Epidermal melanocyte (primary cell): ENCODE measurements around the gene NOTCH4.

ENCODE experiments used
- DNase-seq: peaks from one replicate; pipeline ENCODE4 v3.0.0; 2011; ENCODE audit warnings: low spot score; ENCODE audit not compliant: insufficient read length

Gene NOTCH4

GRCh38 chr6:32182555-32182981 lies 41.3 kb downstream of the NOTCH4 start:
- DNase-seq = no peak

- no peak for DNase-seq
Measured at GRCh38 chr6:32181915-32182529, 41.8 kb downstream of the NOTCH4 start.

DNA sequence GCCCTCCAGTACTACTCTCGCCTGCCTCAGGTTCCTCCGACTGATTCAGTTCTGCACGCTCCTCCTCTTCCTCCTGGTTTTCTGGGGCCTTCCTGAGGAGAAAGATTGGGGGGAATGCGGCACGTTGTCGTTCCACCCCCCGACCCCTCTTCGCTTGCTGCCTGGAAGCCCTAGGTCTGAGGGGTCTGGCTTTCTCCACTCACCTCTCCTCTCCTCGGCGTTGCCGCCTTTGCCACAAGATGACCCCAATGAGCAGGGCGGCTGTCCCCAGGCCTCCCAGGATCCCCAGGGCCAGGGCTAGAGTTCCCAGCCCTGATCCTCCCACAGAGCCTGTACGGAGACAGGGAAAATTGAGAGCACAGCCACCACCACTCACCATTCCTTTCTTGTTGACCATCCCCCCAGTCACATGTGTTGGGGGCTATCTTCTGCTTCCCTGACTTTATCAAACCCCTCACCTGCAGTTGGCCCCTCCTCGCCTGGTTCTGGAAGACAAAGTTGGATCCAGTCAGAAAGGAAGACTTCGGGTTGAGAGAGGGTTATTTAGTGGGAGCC lies 42.6 kb downstream of the NOTCH4 start:
- DNase-seq = no peak

- DNase-seq = no peak
Measured at GRCh38 chr6:32179766-32180405, 44.0 kb downstream of the NOTCH4 start.

DNA sequence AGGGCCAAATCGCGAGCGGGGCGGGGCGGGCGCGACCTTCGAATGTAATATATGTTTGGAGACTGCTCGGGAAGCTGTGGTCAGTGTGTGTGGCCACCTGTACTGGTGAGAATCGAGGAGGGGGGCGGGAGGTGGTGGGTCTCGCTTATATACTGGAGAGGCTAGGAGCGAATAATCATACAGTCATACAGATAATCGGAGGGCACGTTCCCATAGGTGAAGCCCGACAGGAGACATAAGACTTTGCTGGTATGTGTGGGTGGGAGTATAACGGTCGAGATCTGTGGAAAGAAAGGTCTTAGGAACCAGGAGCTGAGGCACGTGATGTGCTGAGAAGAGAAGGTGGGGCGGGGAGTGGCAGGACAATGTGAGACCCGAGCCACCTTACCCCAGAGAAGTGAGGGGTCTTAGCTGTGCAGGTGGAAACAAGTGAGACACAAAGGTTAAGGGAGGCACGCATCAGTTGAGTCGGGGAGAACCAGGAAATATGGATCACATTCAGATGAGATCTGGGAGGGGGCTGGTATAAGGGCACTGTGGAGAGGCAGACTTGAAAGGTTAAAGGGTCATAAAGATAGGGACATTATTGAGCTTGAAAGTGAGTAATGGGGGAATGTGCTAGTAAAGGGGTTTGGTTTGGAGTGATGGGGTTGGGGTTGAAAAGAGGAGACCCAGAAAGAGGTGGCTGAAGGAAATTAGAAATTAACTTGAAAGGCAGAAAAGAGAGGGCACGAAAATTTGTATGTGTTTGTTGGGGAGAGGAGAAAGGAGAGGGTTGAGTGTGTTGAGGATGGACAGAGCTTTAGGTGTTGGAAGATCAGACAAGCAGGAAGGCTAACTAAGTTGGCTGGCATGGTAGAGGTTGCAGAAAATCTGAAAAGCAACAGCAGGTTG lies 45.1 kb downstream of the NOTCH4 start:
- DNase-seq = no peak

- DNase-seq = peak; percentile 98
Measured at GRCh38 chr6:32177788-32178546, 45.9 kb downstream of the NOTCH4 start, which contains the start of gene RNF5. Gene RNF5, plus strand, starts transcription at chr6:32178405. Its CDS starts 107 bp downstream, at chr6:32178512.

GRCh38 chr6:32177183-32177787 lies 46.6 kb downstream of the NOTCH4 start:
- DNase-seq = no peak

DNA sequence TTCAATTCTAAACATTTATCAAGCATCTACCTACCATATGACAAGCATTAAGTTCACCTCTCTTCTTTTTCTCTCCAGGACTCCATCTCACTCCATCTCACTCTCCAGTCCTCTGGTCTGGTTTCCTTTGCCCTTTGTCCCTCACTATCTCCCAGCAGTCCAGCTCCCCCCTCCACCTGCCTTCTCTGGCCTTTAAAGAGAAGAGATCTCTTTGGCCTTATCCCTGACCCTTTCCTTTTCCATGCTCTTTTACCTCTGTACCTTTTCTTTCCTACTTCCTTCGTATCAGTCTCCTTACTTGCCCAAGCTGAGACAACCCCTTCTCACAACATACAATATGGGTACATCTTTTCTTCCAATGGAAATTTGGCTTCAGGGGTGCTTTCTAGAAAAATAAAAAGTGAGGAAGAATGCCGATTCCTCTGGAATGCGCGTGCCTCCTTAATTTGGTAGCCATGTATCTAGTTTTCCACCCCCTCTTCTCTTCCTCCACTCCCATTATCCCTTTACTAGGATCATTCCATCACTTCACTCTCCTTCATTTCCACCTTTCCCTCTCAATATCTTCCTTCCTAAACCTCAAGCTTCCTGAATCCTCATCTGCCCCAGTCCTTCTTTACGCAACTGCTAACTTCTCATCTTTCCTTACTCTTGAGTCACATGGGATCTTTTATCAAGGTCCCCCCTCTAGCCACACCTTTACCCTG lies 47.2 kb downstream of the NOTCH4 start:
- DNase-seq = no peak

GRCh38 chr6:32175711-32176475 lies 48.0 kb downstream of the NOTCH4 start, which contains the start of gene AGPAT1:
Gene AGPAT1, minus strand, starts transcription at chr6:32176084. Its CDS starts 4,588 bp downstream, at chr6:32171496.
- DNase-seq = peak; percentile 98

DNA sequence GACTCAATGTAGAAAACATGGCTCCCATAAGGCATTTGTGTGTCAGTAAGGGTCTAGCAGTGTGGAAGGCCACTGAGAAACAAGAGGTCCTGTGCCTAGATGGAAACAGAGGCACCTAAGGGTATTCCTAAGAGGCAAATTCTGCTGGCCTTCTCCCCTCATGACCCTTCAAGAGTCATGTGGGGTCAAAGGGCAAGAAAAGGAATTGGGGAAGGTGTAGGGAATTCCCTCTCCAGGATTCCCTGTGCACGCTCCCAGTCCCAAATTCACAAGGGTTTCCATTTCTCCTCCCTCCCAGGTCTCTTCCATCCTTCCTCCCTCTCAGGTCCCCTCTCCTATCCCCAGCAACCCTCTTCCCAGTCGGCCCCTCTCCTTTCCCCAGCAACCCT lies 48.6 kb downstream of the NOTCH4 start:
- DNase-seq = no peak

DNA sequence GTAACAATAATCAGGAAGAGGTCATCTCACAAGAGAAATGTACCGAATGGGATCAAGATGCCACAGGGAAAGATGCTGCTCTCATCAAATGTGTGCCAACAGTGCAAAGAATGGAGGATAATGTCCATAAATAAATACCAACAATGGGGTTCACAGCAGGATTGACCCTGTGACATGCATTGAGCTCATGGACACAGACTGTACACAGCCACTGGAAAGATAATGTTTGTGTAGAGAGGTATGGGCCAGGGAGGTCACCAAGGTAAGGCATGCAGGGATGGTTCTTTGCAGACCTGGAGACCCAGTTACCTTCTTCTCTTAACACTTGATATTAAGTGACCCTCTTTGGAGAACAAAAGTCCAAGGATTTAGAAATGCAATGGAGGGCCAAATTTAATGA lies 49.5 kb downstream of the NOTCH4 start:
- DNase-seq = no peak

DNA sequence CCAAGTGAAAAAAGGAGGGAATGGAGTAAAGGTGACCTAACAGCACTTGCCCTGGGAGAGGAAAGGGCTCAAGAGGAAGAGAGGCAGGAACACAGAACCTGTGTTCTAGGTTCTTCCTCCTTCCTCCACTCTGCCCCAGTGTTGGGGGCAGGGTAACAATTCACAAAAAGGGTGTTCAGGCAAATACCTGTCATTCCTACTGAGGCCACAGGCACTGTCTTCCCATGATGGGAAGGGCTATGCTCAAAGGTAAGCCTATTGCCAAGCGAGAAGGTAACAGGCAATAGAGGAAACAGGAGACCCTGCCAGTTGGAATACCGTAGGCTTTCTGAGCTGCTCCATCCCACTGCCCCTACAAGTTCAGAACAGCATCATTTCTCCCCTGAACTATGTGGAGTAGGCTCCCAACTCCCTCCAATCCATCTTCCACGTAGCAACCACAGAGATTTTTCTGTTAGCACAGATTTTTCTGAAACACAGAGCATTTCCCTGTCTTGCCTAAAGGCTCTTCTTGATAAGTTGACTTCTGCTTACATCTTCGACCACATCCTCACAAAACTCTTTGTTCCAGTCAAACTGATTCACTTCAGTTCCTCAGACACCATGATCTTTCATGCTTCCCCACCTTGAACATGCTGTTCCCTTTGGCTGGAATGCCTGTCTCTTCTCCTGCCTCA lies 50.7 kb downstream of the NOTCH4 start:
- DNase-seq = no peak

DNA sequence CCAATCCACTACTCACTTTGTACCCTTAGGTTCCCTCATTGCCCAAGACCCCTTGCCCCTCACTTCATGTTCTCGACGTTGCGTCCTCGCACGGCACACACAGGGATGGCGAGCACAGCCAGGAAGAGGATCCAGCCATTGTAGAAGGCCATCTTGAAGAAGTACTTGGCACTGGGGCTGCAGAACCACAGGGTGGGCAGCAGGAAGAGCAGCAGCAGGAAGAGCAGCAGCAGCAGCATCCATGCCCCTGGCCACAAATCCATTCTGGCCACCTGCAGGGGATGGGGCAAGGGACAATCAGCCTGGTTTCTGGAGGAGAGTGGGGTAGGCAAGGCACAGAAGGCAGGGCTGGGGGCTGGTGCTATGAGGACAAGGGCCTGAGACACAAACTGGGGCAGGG lies 52.6 kb downstream of the NOTCH4 start:
- no peak for DNase-seq

GRCh38 chr6:32170294-32170693 lies 53.6 kb downstream of the NOTCH4 start:
- no peak for DNase-seq

GRCh38 chr6:32168807-32169591 lies 54.9 kb downstream of the NOTCH4 start:
- DNase-seq = no peak

DNA sequence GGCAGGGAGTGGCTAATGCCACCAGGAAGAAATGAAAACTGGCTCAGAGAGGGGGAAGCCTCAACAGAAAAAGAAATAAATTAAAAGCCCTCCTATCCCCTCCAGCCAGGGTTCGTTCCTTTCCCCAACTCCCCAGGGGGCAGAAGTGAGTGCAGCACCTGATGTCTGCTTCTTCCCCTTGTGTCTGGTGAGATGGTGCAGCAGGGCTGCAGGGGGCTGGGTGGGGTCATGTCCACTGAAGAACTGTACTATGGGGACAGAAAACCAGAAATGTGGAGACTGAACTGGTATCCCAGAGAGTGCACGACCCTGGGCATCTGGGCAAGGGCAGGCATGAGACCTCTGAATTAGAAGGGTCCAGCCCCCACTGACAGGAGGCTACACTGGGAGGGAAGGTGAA lies 55.5 kb downstream of the NOTCH4 start:
- no peak for DNase-seq

DNA sequence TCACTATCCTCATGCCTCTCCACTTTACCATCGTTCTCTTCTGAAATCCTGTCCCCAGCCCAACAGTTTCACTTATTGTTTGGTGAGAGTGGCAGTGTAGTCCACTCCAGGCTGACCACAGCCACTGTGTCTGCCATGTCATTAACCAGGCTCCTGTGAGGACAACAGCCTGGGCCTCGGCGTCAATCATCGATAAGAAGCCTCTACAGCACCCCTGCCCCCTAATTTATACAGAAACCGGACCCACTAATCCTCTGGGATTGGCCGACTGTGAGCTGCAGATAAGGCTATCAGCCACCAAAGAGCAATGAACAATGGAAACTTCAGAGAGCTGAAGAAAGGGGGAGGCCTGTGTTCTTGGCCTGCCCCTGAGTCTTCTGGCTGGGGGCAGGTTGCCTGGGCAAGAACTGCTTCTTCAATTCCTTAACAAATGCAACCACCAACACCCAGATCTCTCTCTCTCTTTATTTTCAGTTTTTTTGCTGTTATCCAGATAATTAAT lies 56.1 kb downstream of the NOTCH4 start:
- DNase-seq = no peak
